Neural cell (in vitro differentiated cells): ENCODE measurements around the gene PDPN. TPM values are rescaled to one million over a fixed set of nuclear protein-coding genes. Genes with fewer than 3 reads are reported as not detected.

Experiments
- H2AFZ ChIP-seq: fragments of 200-600, 300-800 bp; sonication (generic), shearing (Covaris generic); 2 replicates; pipeline ENCODE4 v1.6.0; 2014; ENCODE audit warnings: low read depth, mild to moderate bottlenecking, antibody characterized with exemption, low read length, moderate library complexity
- H3F3A ChIP-seq: fragments of 200-600 bp; shearing (Covaris generic); 2 replicates; pipeline ENCODE4 v1.6.1; 2016; ENCODE audit warnings: mild to moderate bottlenecking, moderate library complexity, mixed read lengths, antibody characterized with exemption, low read length; ENCODE audit not compliant: insufficient read depth, poor library complexity, severe bottlenecking
- H3K27ac ChIP-seq: fragments of 200-600, 300-800 bp; sonication (generic), shearing (Covaris generic); 2 replicates; pipeline ENCODE4 v1.5.1; 2014; ENCODE audit warnings: mild to moderate bottlenecking, low read length, moderate library complexity
- H3K27me3 ChIP-seq: fragments of 300-800, 200-600 bp; sonication (generic), shearing (Covaris generic); 2 replicates; pipeline ENCODE4 v1.6.0; 2014; ENCODE audit warnings: mild to moderate bottlenecking, low read depth, low read length, moderate library complexity; ENCODE audit not compliant: insufficient read depth
- H3K36me3 ChIP-seq: fragments of 300-800, 200-600 bp; sonication (generic), shearing (Covaris generic); 2 replicates; pipeline ENCODE4 v1.5.1; 2014; ENCODE audit warnings: mild to moderate bottlenecking, antibody characterized with exemption, low read length, moderate library complexity; ENCODE audit not compliant: insufficient read depth
- H3K4me2 ChIP-seq: fragments of 300-800, 200-600 bp; sonication (generic), shearing (Covaris generic); 2 replicates; pipeline ENCODE4 v1.6.0; 2014; ENCODE audit warnings: mild to moderate bottlenecking, low read length
- H3K4me3 ChIP-seq: fragments of 300-800, 200-600 bp; sonication (generic), shearing (Covaris generic); 2 replicates; pipeline ENCODE4 v1.5.1; 2014; ENCODE audit warnings: mild to moderate bottlenecking, low read length, moderate library complexity
- H3K79me2 ChIP-seq: fragments of 200-600 bp; shearing (Covaris generic); replicated peaks from 2 replicates; pipeline ENCODE4 v1.6.0; 2014; ENCODE audit warnings: mild to moderate bottlenecking, low read length, moderate library complexity; ENCODE audit not compliant: insufficient read depth
- H3K9ac ChIP-seq: fragments of 300-800, 200-600 bp; sonication (generic), shearing (Covaris generic); 2 replicates; pipeline ENCODE4 v1.6.1; 2016; ENCODE audit warnings: mild to moderate bottlenecking, low read length, mixed read lengths
- H3K9me2 ChIP-seq: fragments of 200-600 bp; shearing (Covaris generic); 2 replicates; pipeline ENCODE4 v1.6.1; 2016; ENCODE audit warnings: mild to moderate bottlenecking, low read length, mixed read lengths; ENCODE audit not compliant: insufficient read depth
- H3K9me3 ChIP-seq: fragments of 200-600, 300-800 bp; sonication (generic), shearing (Covaris generic); 2 replicates; pipeline ENCODE4 v1.6.1; 2016; ENCODE audit warnings: mild to moderate bottlenecking, mixed run types, low read length, moderate library complexity, mixed read lengths
- H4K20me1 ChIP-seq: fragments of 200-600 bp; shearing (Covaris generic); 2 replicates; pipeline ENCODE4 v1.6.1; 2016; ENCODE audit warnings: mild to moderate bottlenecking, mixed run types; ENCODE audit not compliant: insufficient read depth
- CTCF ChIP-seq: fragments of 450-650 bp; IDR thresholded peaks from 2 replicates; pipeline ENCODE4 v1.5.1; 2014; ENCODE audit warnings: antibody characterized with exemption, mild to moderate bottlenecking, moderate library complexity; ENCODE audit not compliant: poor library complexity, severe bottlenecking
- EP300 ChIP-seq: fragments of 450-650 bp; conservative IDR thresholded peaks from 2 replicates; pipeline ENCODE4 v1.6.1; 2014; ENCODE audit warnings: antibody characterized with exemption, mild to moderate bottlenecking, moderate library complexity; ENCODE audit not compliant: poor library complexity, severe bottlenecking
- EZH2 ChIP-seq: fragments of 200-600, 300-800 bp; shearing (Covaris generic), sonication (generic); IDR thresholded peaks from 2 replicates; pipeline ENCODE4 v1.6.1; 2014; ENCODE audit warnings: antibody characterized with exemption, low read length, borderline replicate concordance, mild to moderate bottlenecking; ENCODE audit not compliant: insufficient read depth, poor library complexity, severe bottlenecking
- MXI1 ChIP-seq: fragments of 450-650 bp; conservative IDR thresholded peaks from 2 replicates; pipeline ENCODE4 v1.6.1; 2014; ENCODE audit warnings: antibody characterized with exemption, mild to moderate bottlenecking; ENCODE audit not compliant: poor library complexity, severe bottlenecking
- POLR2AphosphoS5 ChIP-seq: IDR thresholded peaks from 2 replicates; pipeline ENCODE4 v1.6.1; 2012
- RAD21 ChIP-seq: fragments of 450-650 bp; conservative IDR thresholded peaks from 2 replicates; pipeline ENCODE4 v1.6.1; 2014; ENCODE audit warnings: antibody characterized with exemption, mild to moderate bottlenecking, moderate library complexity
- REST ChIP-seq: IDR thresholded peaks from 2 replicates; pipeline ENCODE4 v1.6.1; 2012; ENCODE audit warnings: borderline replicate concordance
- SMC3 ChIP-seq: fragments of 450-650 bp; conservative IDR thresholded peaks from 2 replicates; pipeline ENCODE4 v1.6.1; 2014; ENCODE audit warnings: antibody characterized with exemption, mild to moderate bottlenecking, moderate library complexity; ENCODE audit not compliant: poor library complexity
- TAF1 ChIP-seq: IDR thresholded peaks from 2 replicates; pipeline ENCODE4 v1.6.1; 2012; ENCODE audit warnings: low read depth
- polyA plus RNA-seq: library from polyadenylated mRNA; depleted of rRNA; stranded (reverse); fragments of >200 nt; gene quantifications from 2 replicates; pipeline ENCODE4 v1.2.3, GENCODE V29; 2014

Gene PDPN
- polyA plus RNA-seq, 1 donor from 2014 or later = 0.63 TPM

GRCh38 chr1:13604176-13604575 is 20.5 kb downstream of the PDPN start:
- Histone ChIP-seq H3K4me3 (no peak overlapping the region), H2AFZ (no peak overlapping the region), H3K4me2 (no peak overlapping the region), H3K27me3 (no peaks in the 10 kb centered on the region), H3K9ac (no peak overlapping the region), H3F3A (no peaks in the 10 kb centered on the region), H4K20me1 (no peaks in the 10 kb centered on the region), H3K27ac (no peak overlapping the region), H3K9me2 (no peaks in the 10 kb centered on the region), H3K36me3 (no peaks in the 10 kb centered on the region), H3K79me2 (no peaks in the 10 kb centered on the region), H3K9me3 (no peaks in the 10 kb centered on the region)
- TF ChIP-seq EP300 (no peak), CTCF (no peak), TAF1 (no peak), SMC3 (no peak), RAD21 (no peak), EZH2 (no peak), MXI1 (no peak), POLR2AphosphoS5 (no peak), REST (no peak)

DNA sequence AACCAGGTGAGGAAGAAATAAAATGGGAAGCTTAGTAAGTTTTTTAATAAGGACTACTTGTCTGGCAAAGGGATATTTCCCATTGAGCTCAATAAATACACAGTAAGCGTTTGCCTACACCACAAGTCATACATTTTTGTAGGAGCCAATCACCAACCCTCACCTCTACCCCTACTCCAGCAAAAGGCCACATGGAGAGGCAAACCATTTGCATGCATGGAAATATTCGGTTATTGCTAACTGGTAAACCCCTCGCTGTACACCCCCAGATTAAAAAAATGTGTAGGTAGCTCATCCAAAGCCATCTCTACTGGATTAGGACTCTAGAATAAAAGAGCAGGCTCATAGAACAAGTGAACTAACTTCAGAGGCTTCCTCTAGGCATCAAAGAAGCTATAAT is 21.1 kb downstream of the PDPN start:
- no peaks in the 10 kb centered on the region for H3K27me3 ChIP-seq
- H3K9me3 ChIP-seq = no peaks in the 10 kb centered on the region
- H3K4me2 ChIP-seq = no peak overlapping the region
- H3K9ac ChIP-seq = no peak overlapping the region
- TF ChIP-seq CTCF (no peak), TAF1 (no peak), SMC3 (no peak), RAD21 (no peak), EP300 (no peak), POLR2AphosphoS5 (no peak)
- no peaks in the 10 kb centered on the region for H4K20me1 ChIP-seq
- H3K4me3 ChIP-seq = no peak overlapping the region
- no peak overlapping the region for H3K27ac ChIP-seq
- H3K36me3 ChIP-seq = no peaks in the 10 kb centered on the region
- H3K9me2 ChIP-seq = no peaks in the 10 kb centered on the region
- no peaks in the 10 kb centered on the region for H3F3A ChIP-seq
- no peak overlapping the region for H2AFZ ChIP-seq
- H3K79me2 ChIP-seq = no peaks in the 10 kb centered on the region
